Amniotic epithelial cell (primary cell): ENCODE measurements around the gene RNF144A.

Experiments
- DNase-seq: peaks from one replicate; pipeline ENCODE4 v3.0.0-alpha.2; 2010; ENCODE audit warnings: low read depth

RNF144A gene

GRCh38 chr2:7007846-7008741 lies 90.9 kb downstream of the RNF144A start:
- peak; percentile 91 for DNase-seq

GRCh38 chr2:7009207-7009911 lies 92.1 kb downstream of the RNF144A start:
- peak; percentile 43 for DNase-seq

DNA sequence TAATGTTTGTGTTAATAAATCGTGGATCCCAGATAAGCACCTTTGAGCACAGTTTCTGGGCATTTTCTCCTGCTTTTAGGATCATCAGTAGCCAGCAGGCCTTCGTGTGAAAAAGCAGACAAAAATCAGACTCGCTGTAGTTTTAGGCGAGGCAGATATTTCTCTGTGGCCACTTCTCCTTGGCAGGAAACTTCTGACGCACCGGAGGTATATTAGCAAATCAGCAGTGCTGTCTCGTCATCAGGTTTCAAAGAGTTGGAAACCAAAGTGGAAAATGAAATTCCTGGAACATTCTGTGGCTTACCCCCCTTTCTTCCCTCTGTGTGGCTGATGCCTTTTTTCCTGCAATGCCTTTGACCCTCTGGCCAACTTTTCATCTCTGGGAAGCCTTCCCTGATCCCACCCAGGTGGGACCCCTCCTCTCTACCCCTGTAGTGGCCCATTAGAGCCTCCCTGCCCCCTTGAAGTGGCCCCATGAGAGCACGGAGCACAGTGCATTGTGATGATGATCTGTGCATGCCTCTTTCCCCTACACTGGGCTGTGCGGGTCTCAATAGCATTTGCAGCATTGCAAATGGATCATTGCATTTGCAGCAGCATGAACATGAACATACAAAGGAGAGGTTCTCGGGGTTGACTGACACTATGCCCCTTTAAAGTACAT lies 93.3 kb downstream of the RNF144A start:
- DNase-seq: peak; percentile 97

DNA sequence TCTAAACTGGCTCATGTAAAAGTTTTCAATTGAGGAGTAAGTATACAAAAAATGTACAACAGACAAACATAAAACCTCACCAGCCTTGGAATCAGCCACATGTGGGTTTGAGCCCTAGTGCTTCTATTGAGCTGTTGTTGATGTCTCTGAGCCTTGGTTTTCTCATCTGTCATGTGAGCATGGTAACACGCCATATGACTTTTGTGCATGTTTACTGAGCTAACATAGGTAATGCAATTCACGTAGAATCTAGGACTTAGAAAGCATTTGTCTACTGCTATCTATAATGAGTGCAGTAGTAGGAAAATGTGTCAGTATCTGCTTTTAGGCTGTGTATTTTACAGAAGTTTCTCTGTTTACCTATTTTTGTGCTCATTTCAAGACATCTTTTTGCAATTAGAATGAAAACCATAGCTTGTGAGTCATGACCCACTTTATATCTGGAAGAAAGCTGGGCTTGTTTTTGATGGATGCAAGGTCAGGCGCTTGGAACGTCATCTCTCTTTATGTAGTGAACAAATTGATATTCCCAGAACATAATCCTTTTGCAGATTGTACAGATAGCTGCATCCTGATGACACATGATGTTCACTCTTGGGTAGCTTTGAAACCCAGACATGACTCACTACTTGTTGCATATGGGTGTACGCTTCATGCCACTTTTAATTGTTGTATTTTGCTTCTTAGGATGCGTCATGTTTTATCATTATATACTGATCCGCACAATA lies 94.3 kb downstream of the RNF144A start:
- DNase-seq: peak; percentile 99

DNA sequence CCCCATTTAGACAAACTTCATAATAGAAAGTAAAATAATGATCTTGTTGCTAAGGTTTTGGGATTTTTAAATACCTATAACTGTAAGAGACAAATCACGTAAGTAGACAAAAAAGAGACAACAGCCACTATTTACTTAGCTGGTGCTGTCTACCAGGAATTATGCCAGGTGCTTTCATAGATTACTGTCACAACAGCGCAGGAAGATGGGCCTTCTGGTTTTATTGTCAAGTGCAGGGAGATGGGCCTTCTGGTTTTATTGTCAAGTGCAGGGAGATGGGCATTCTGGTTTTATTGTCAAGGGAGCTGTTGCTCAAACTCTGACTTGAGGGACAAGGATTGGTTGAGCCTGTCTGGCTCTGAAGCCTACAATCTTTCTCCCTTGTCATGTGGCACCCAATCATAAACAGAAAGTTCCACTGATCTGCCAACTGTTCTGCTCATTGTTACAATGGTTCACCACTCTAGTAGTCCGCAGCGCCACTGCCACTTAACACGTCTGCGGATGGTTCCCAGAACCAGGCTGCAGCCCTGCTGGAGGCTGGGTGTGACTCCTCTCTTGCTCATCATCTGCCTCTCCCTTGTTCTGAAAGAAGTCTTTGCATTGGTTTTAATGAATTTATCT lies 95.0 kb downstream of the RNF144A start:
- peak; percentile 65 for DNase-seq

DNA sequence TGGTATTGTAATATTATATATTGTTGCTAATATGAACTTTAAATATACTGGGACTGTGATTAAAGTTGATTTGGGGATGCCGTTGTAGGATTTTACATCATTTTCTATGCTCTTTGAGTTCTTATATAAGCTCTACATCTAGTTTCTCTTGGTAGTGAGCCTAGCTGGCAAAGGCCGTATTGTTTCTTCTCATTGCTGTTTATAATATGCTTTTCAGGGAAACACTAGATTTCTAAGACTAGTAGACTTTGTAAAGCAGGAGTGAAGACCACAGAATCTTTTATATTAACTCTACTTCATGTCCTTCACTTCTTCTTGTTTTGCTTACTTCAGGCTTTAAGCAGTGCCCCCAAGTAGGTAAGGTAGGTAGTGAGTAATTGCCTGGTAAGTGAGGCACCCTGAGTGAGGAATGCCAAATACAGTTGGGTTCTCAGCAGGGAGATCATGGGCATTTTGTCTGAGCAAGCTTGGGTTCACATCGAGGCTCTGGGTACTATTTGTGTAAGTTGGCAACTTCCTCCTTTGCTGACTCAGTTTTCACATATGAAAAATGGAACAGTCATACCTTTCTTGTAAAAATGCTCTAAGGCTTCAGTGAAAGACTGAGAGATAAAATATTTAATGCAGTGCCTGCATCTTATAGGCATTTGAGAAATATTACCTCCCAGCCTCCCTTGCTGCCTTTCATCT lies 96.4 kb downstream of the RNF144A start:
- no peak for DNase-seq

DNA sequence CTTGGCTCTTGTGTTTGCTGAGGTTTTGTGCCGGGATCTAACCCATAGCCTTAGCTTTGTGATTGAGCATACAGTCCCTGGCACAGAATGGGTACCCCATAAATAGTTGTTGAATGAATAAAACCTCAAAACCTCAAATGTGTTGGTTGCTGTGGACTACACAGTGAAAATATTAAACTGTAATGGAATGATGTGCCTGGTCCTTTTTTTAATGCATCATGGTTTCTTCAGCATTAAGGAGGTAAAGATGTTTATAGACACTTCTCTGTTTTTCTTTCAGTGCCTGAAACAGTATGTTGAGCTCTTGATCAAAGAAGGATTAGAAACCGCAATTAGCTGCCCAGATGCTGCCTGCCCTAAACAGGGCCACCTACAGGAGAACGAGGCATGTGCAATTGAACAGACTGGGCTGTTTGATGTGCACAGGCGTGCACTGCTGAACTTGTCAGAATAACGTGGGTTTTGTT lies 97.0 kb downstream of the RNF144A start:
- DNase-seq: peak; percentile 77

GRCh38 chr2:7015007-7015950 lies 98.1 kb downstream of the RNF144A start:
- DNase-seq: peak; percentile 44

DNA sequence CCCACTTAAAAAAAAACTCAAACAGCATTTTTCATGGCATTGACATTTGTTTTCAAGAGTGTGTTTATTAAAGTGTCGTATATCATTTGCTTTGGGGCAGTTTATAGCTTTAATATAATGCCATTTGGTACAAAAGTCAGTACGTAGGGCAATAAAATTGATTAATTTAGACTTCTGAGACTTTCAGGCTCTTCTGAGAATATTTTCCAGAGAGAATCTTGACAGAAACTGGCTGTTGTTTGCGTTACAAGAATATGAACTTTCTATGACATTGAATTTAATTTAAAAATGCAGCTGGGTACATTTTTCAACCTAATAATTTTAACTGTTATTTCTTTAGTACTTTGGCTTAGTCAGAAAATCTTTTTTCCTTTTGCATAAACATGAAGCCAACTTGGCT lies 98.9 kb downstream of the RNF144A start:
- DNase-seq: no peak

DNA sequence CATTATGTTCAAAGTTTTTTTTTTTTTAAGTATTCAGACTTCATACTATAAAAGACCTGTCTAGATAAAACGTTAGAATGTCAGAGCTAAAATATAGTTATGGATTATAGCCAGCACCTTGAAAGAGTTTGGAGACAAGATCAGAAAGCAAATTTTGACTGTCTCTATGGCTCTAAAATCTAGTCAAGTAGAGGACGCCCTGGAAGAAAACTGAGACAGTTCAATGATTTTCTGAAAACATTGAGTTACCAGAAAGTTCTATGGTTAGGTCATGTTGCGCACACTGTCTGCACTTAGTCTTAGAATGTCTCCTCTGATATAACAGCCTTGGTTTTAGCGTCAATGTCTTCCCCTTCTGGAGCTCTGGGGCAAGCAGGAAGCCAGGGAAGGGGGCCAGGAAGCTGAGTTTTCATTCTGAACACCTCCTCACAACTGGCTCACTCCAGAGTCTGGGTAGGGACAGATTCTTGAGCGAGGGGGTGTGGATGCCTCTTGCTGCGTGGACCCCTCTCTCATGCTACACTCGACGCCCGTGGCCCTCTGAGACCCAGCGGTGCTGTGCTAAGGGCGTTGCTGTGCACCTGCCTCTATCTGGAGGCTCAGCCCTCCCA lies 99.5 kb downstream of the RNF144A start:
- no peak for DNase-seq

DNA sequence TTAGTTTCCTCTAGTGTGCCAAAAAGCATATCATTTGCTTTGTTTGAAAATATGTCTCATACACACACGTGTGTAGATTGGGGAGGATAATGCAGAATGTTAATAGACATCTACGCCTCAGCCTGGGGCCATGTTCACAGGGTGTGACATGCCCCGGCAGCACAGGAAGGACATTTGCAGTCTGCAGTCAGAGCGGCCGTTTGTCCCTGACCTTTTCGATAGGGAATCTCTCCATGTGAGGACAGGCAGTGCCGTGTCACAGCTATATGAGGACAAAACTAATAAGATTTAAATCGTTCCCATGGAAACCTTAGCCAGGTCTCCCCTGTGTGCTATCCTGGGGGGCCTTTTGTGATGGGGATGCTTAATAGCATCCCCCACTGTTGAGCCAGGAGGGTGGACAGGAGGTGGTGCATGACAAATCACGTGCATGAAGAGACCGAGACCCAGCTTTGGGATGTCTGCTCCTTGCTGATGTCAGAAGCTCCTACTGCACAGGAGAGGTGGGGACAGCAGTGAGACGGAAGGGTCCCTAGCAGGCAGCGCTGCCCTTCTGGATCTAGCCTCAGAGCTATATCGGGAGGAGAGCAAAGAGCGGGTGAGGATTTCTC lies 100.6 kb downstream of the RNF144A start:
- no peak for DNase-seq

GRCh38 chr2:7018282-7018701 lies 101.1 kb downstream of the RNF144A start:
- DNase-seq: no peak

DNA sequence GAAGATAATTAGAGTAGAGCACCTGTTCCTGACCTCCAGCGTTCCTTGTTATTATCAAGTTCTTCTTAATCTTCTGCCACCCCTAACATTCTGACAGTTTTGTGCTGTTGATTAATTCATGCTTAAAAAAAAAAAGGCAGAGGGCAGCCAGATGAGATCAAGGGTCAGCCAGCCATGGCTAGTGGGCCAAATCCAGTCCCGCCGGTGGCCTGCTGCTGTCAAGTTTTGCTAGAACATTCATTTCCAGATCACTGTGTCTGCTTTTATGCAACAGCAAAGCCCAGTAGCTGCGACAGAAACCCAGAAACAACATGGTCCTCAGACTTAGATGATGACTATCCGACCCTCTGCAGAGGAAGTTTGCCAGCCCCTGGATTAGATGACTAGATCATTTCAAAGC lies 101.6 kb downstream of the RNF144A start:
- no peak for DNase-seq

DNA sequence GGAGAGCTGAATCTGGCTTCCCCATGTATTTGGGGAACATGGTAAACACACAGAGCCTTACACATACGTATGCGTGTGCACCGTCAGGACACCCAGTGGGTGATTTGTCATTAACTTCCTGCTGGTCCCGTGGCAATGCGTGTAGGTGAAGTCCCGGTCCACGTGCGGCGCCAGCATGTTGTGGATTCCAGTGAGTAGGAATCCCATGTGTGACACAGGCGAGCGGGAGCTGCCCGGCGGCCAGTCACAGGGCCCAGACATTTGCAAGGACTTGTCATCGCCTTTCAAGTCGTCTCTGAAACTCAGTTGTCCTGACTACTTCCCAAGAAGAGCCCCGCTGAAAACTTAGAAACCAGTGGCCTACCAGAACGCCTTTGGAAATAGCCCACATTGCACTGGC lies 102.0 kb downstream of the RNF144A start:
- no peak for DNase-seq

DNA sequence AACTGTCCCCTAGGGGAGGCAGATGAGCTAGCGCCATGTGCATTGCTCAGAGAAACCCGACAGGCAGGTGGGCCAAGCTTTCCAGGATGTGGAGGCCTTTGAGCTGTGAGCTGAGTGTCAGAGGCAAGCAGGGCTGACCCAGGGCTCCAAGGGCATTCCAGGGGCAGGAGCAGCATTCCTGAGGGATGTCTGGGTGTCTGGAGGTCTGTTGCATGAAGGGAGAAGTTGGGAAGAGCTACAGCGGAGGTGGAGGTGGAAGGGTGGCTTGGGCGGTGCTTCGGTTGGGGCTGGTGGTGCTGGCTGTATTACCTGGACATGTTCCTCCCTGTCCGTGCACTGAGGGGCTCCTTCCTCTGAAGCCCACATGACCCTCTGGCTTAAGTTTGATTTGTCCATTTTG lies 102.8 kb downstream of the RNF144A start:
- DNase-seq: no peak

DNA sequence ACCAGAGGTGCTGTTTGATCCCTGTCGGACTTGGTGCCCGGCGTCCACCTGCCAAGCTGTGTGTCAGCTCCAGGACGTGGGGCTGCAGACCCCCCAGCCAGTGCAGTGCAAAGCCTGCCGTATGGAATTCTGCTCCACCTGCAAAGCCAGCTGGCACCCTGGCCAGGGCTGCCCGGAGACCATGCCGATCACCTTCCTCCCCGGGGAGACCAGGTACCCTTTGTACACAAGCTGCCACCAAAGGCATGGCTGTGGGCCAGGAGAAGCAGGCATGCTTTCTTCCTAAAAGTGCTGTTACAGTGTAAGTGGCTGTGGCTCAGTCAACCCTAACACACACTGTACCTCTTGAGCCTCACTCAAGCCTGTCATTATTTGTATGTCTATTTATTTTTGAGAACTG lies 103.3 kb downstream of the RNF144A start:
- DNase-seq: no peak

- DNase-seq: no peak
Observed at GRCh38 chr2:7020939-7021470, 103.8 kb downstream of the RNF144A start.
